Measurements from ENCODE around the gene ADAMTS8. TPM values are rescaled to one million over a fixed set of nuclear protein-coding genes. Genes with fewer than 3 reads are reported as not detected.

Gene ADAMTS8
- total RNA-seq, 6 experiments from 2014 or later = not detected

GRCh38 chr11:130426837-130427341 is 1.5 kb downstream of the ADAMTS8 start:
- no peaks in the 10 kb centered on the region for H3K9me3 Mint-ChIP-seq
- no peak for DNase-seq
- no peak overlapping the region for H3K27ac Mint-ChIP-seq
- H3K4me1 Mint-ChIP-seq (ENCODE audit: low read depth) = peaks cover 14% of the 10 kb centered on the region
- 0 out of 2 replicates have a peak overlapping the region, but pooled peaks have one; percentile 22 for H3K4me3 Mint-ChIP-seq
- H3K36me3 Mint-ChIP-seq (ENCODE audit: low read depth) = no peaks in the 10 kb centered on the region
- no peak for TF ChIP-seq CTCF (IDR thresholded peaks at IDR 0.05)
- peaks cover 70% of the 10 kb centered on the region for H3K27me3 Mint-ChIP-seq (ENCODE audit: insufficient read depth)

DNA sequence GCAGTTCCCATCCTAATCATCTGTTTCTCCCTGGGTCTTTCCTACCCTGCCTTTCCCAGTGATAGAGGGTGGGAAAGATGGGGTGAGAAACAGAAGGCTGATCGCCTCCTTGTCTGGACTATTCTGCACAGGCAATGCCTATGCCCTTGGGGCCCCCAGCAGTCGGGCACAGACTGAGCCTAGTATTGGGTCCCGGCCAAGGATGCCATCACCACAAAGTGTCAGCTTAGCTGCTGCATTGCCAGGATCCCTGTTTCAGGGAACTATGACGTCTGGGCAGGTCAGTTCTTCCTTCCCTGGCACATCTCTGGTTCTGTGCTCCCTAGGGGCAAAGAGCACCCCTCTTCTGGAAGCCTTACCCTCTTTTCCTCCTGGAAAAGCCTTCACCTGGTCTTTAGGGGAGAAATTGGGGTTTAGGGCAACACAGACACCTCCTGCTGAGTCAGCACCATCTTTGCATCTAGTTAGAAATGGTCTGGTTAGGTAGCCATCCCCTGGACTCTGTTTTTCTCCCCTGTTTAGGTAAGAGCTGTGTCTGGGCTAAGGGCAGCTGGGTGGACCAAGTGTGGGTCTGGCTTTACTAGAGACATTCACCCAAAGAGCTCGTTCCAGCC is 2.1 kb downstream of the ADAMTS8 start:
- no peak overlapping the region for H3K27ac Mint-ChIP-seq
- no peak overlapping the region for H3K4me3 Mint-ChIP-seq
- no peak for TF ChIP-seq CTCF (IDR thresholded peaks at IDR 0.05)
- H3K4me1 Mint-ChIP-seq (ENCODE audit: low read depth) = peaks cover 14% of the 10 kb centered on the region
- DNase-seq = no peak
- H3K36me3 Mint-ChIP-seq (ENCODE audit: low read depth) = no peaks in the 10 kb centered on the region
- no peaks in the 10 kb centered on the region for H3K9me3 Mint-ChIP-seq
- peaks cover 74% of the 10 kb centered on the region for H3K27me3 Mint-ChIP-seq (ENCODE audit: insufficient read depth)

GRCh38 chr11:130425156-130425555 is 3.3 kb downstream of the ADAMTS8 start:
- Mint-ChIP-seq H3K4me1 (ENCODE audit: low read depth) (peaks cover 14% of the 10 kb centered on the region), H3K4me3 (no peak overlapping the region), H3K27ac (no peak overlapping the region), H3K36me3 (ENCODE audit: low read depth) (no peaks in the 10 kb centered on the region), H3K9me3 (no peaks in the 10 kb centered on the region), H3K27me3 (ENCODE audit: insufficient read depth) (peaks cover 73% of the 10 kb centered on the region)
- TF ChIP-seq CTCF (IDR thresholded peaks at IDR 0.05) = no peak
- DNase-seq = no peak

- no peak for DNase-seq
- peaks cover 14% of the 10 kb centered on the region for H3K4me1 Mint-ChIP-seq (ENCODE audit: low read depth)
- no peak overlapping the region for H3K27ac Mint-ChIP-seq
- no peaks in the 10 kb centered on the region for H3K9me3 Mint-ChIP-seq
- peaks cover 72% of the 10 kb centered on the region for H3K27me3 Mint-ChIP-seq (ENCODE audit: insufficient read depth)
- H3K36me3 Mint-ChIP-seq (ENCODE audit: low read depth) = no peaks in the 10 kb centered on the region
- no peak overlapping the region for H3K4me3 Mint-ChIP-seq
- no peak for TF ChIP-seq CTCF (IDR thresholded peaks at IDR 0.05)
Measured at GRCh38 chr11:130424613-130425140, 3.7 kb downstream of the ADAMTS8 start.

GRCh38 chr11:130423541-130424142 is 4.8 kb downstream of the ADAMTS8 start:
- Mint-ChIP-seq H3K27ac (no peak overlapping the region), H3K9me3 (no peaks in the 10 kb centered on the region), H3K36me3 (ENCODE audit: low read depth) (no peaks in the 10 kb centered on the region), H3K4me3 (no peak overlapping the region), H3K27me3 (ENCODE audit: insufficient read depth) (peaks cover 69% of the 10 kb centered on the region), H3K4me1 (ENCODE audit: low read depth) (peaks cover 12% of the 10 kb centered on the region)
- no peak for TF ChIP-seq CTCF (IDR thresholded peaks at IDR 0.05)
- DNase-seq = no peak

Data from HFFc6 (cell line).